H1 (cell line): ENCODE data around the gene NDUFAF8. TPM values are rescaled to one million over a fixed set of nuclear protein-coding genes. Genes with fewer than 3 reads are reported as not detected.

Experiments
- CTCF ChIA-PET: fragments of 300-600 bp; sonication (Branson Sonifier 250); formaldehyde crosslinking; loops from one replicate; lab custom pipeline; 2021; ENCODE audit not compliant: partially characterized antibody; lab: Charles Lee
- POLR2A ChIA-PET: fragments of 300-600 bp; sonication (Branson Sonifier 250); formaldehyde crosslinking; loops from one replicate; lab custom pipeline; 2021; ENCODE audit warnings: inconsistent platforms; ENCODE audit not compliant: partially characterized antibody; lab: Charles Lee
- DNase-seq, 2 experiments: peaks; one replicate each; pipeline versions ENCODE4 v3.0.0 to v3.0.0-alpha.2; 2010 to 2022; ENCODE audit warnings: low spot score in 2 of 2, low read depth in 1 of 2, mixed read lengths in 1 of 2
- FAIRE-seq: peaks from 2 replicates; lab custom pipeline; 2011; peaks lifted over from hg19 to GRCh38; lab: Jason Lieb, UNC
- H2AFZ ChIP-seq: 2 replicates; pipeline ENCODE4 v1.8.1; 2012; ENCODE audit warnings: low read length, inconsistent platforms
- H2AK5ac ChIP-seq: 2 replicates; pipeline ENCODE4 v1.6.1; 2013; ENCODE audit warnings: low read depth, low read length
- H2BK120ac ChIP-seq: replicated peaks from 2 replicates; pipeline ENCODE3; 2013; ENCODE audit warnings: low read depth, low read length, inconsistent platforms
- H2BK12ac ChIP-seq: 2 replicates; pipeline ENCODE4 v1.6.1; 2013; ENCODE audit warnings: low read depth, low read length
- H2BK15ac ChIP-seq: 2 replicates; pipeline ENCODE4 v1.6.1; 2013; ENCODE audit warnings: low read length
- H2BK20ac ChIP-seq: 2 replicates; pipeline ENCODE4 v1.6.1; 2013; ENCODE audit warnings: low read length
- H2BK5ac ChIP-seq: 2 replicates; pipeline ENCODE4 v1.6.1; 2013; ENCODE audit warnings: low read depth, low read length
- H3K14ac ChIP-seq: 2 replicates; pipeline ENCODE4 v1.6.1; 2013; ENCODE audit warnings: inconsistent platforms; ENCODE audit not compliant: insufficient read length
- H3K18ac ChIP-seq: 2 replicates; pipeline ENCODE4 v1.6.1; 2013; ENCODE audit warnings: low read length; ENCODE audit errors: extremely low read depth
- H3K23ac ChIP-seq: 2 replicates; pipeline ENCODE4 v1.6.1; 2013; ENCODE audit warnings: inconsistent platforms; ENCODE audit not compliant: insufficient read length
- H3K23me2 ChIP-seq: 2 replicates; pipeline ENCODE4 v1.6.1; 2013; ENCODE audit warnings: low read depth, low read length
- H3K27ac ChIP-seq: 2 replicates; pipeline ENCODE4 v1.6.1; 2011; ENCODE audit warnings: low read depth, low read length, inconsistent platforms
- H3K27me3 ChIP-seq, 4 experiments: replicated peaks in 1 of 4; 1 replicate in 1 of 4; 2 replicates in 3 of 4; pipeline versions ENCODE4 v1.6.1 to v1.8.1; 2011 to 2013; ENCODE audit warnings: low read length in 3 of 4, mild to moderate bottlenecking in 3 of 4, inconsistent platforms in 2 of 4, mixed read lengths in 2 of 4, moderate library complexity in 1 of 4; ENCODE audit not compliant: control insufficient read depth in 3 of 4, insufficient read depth in 3 of 4; ENCODE audit errors: extremely low read depth in 1 of 4
- H3K36me3 ChIP-seq, 4 experiments: 2 replicates each; pipeline versions ENCODE4 v1.6.1 to v1.8.1; 2011 to 2013; ENCODE audit warnings: mild to moderate bottlenecking in 4 of 4, low read length in 3 of 4, moderate library complexity in 2 of 4, control low read depth in 1 of 4, inconsistent platforms in 1 of 4; ENCODE audit not compliant: insufficient read depth in 4 of 4, control insufficient read depth in 2 of 4
- H3K4ac ChIP-seq: replicated peaks from 2 replicates; pipeline ENCODE3; 2013; ENCODE audit warnings: low read length, low read depth, mixed read lengths, inconsistent platforms; ENCODE audit not compliant: insufficient read length
- H3K4me1 ChIP-seq, 4 experiments: replicated peaks in 1 of 4; 1 replicate in 1 of 4; 2 replicates in 3 of 4; pipeline versions ENCODE4 v1.6.1 to v1.8.1; 2011 to 2013; ENCODE audit warnings: low read length in 3 of 4, inconsistent platforms in 2 of 4, mixed read lengths in 1 of 4; ENCODE audit not compliant: insufficient read depth in 4 of 4, control insufficient read depth in 3 of 4
- H3K4me2 ChIP-seq, 2 experiments: 2 replicates each; pipeline versions ENCODE4 v1.6.1 to v1.8.1; 2011 to 2013; ENCODE audit warnings: low read depth in 2 of 2, low read length in 2 of 2, control low read depth in 1 of 2, inconsistent platforms in 1 of 2, mild to moderate bottlenecking in 1 of 2; ENCODE audit not compliant: insufficient read depth in 1 of 2
- H3K4me3 ChIP-seq, 4 experiments: fragments of 200-600, 300-600 bp in 1 of 4; sonication (generic), shearing (Covaris generic), sonication (Bioruptor Twin) in 1 of 4; 2 replicates each; pipeline versions ENCODE4 v1.5.1 to v1.8.1; 2011 to 2016; ENCODE audit warnings: low read length in 4 of 4, low read depth in 3 of 4, control low read depth in 2 of 4, inconsistent platforms in 2 of 4, mild to moderate bottlenecking in 2 of 4, mixed read lengths in 1 of 4, moderate library complexity in 1 of 4; ENCODE audit not compliant: insufficient read depth in 2 of 4; ENCODE audit errors: extremely low read depth in 1 of 4
- H3K56ac ChIP-seq: replicated peaks from 2 replicates; pipeline ENCODE3; 2013; ENCODE audit warnings: low read depth, mild to moderate bottlenecking, mixed read lengths, low read length, inconsistent platforms; ENCODE audit not compliant: insufficient read length
- H3K79me1 ChIP-seq: 2 replicates; pipeline ENCODE4 v1.6.1; 2013; ENCODE audit warnings: low read depth, low read length, control low read depth
- H3K79me2 ChIP-seq, 2 experiments: 2 replicates each; pipeline versions ENCODE4 v1.6.1 to v1.8.1; 2012 to 2013; ENCODE audit warnings: low read length in 2 of 2, mild to moderate bottlenecking in 2 of 2, inconsistent platforms in 1 of 2; ENCODE audit not compliant: insufficient read depth in 2 of 2, control insufficient read depth in 1 of 2
- H3K9ac ChIP-seq, 4 experiments: replicated peaks in 1 of 4; 1 replicate in 1 of 4; 2 replicates in 3 of 4; pipeline versions ENCODE4 v1.6.1 to v1.8.1; 2011 to 2013; ENCODE audit warnings: low read depth in 3 of 4, low read length in 3 of 4, control low read depth in 2 of 4, mild to moderate bottlenecking in 2 of 4, moderate library complexity in 2 of 4, inconsistent platforms in 1 of 4; ENCODE audit errors: extremely low read depth in 1 of 4
- H3K9me3 ChIP-seq, 2 experiments: 2 replicates each; pipeline versions ENCODE4 v1.6.1 to v1.8.1; 2012 to 2013; ENCODE audit warnings: mild to moderate bottlenecking in 2 of 2, moderate library complexity in 2 of 2, control low read depth in 1 of 2, inconsistent platforms in 1 of 2, low read depth in 1 of 2, low read length in 1 of 2, mixed read lengths in 1 of 2; ENCODE audit not compliant: insufficient read depth in 2 of 2
- H4K20me1 ChIP-seq, 2 experiments: replicated peaks in 1 of 2; 2 replicates each; pipeline versions ENCODE3 to v1.8.1; 2011 to 2013; ENCODE audit warnings: inconsistent platforms in 2 of 2, low read length in 2 of 2, mild to moderate bottlenecking in 1 of 2; ENCODE audit not compliant: insufficient read depth in 2 of 2, control insufficient read depth in 1 of 2
- H4K5ac ChIP-seq: 2 replicates; pipeline ENCODE4 v1.6.1; 2013; ENCODE audit warnings: low read length, low read depth, mixed read lengths, inconsistent platforms; ENCODE audit not compliant: insufficient read length
- H4K8ac ChIP-seq: 2 replicates; pipeline ENCODE4 v1.8.0; 2013; ENCODE audit warnings: mild to moderate bottlenecking, moderate library complexity, low read length, inconsistent platforms; ENCODE audit not compliant: insufficient read depth; ENCODE audit errors: extremely low read depth
- H4K91ac ChIP-seq: replicated peaks from 2 replicates; pipeline ENCODE3; 2013; ENCODE audit warnings: low read length, mixed read lengths, inconsistent platforms; ENCODE audit not compliant: insufficient read length
- CBX5 ChIP-seq: fragments of 300-800, 300-1000 bp; sonication (generic); IDR thresholded peaks from 2 replicates; pipeline ENCODE4 v1.7.1; 2016; ENCODE audit warnings: antibody characterized with exemption, low read length, low read depth
- CTCF ChIP-seq, 3 experiments: IDR thresholded peaks; 1 replicate in 2 of 3; 2 replicates in 1 of 3; pipeline versions ENCODE4 v1.5.1 to v1.6.1; 2011; ENCODE audit warnings: low read length in 3 of 3, mild to moderate bottlenecking in 3 of 3, inconsistent platforms in 2 of 3, low read depth in 1 of 3, moderate library complexity in 1 of 3; ENCODE audit not compliant: insufficient read depth in 1 of 3; ENCODE audit errors: control extremely low read depth in 1 of 3
- EZH2 ChIP-seq: fragments of 200-600 bp; sonication (generic); IDR thresholded peaks from 2 replicates; pipeline ENCODE4 v1.7.1; 2012; ENCODE audit warnings: low read depth, mild to moderate bottlenecking, moderate library complexity, low read length, inconsistent platforms; ENCODE audit not compliant: severe bottlenecking
- FOSL1 ChIP-seq: IDR thresholded peaks from 2 replicates; pipeline ENCODE4 v1.6.1; 2011; ENCODE audit warnings: mild to moderate bottlenecking, low read depth, low read length, moderate library complexity; ENCODE audit not compliant: insufficient read depth
- GABPA ChIP-seq: IDR thresholded peaks from 2 replicates; pipeline ENCODE4 v1.6.1; 2011; ENCODE audit warnings: mild to moderate bottlenecking, low read length, moderate library complexity, borderline replicate concordance; ENCODE audit not compliant: insufficient read depth
- HDAC2 ChIP-seq, 2 experiments: fragments of 300-600 bp in 1 of 2; sonication (generic) in 1 of 2; IDR thresholded peaks; 2 replicates each; pipeline ENCODE4 v1.6.1; 2011 to 2012; ENCODE audit warnings: low read depth in 2 of 2, low read length in 2 of 2, mild to moderate bottlenecking in 2 of 2, moderate library complexity in 2 of 2, borderline replicate concordance in 1 of 2, inconsistent platforms in 1 of 2
- JUN ChIP-seq: IDR thresholded peaks from 2 replicates; pipeline ENCODE4 v1.6.1; 2011; ENCODE audit warnings: low read depth, mild to moderate bottlenecking, improper control_type of control experiment, low read length
- POU5F1 ChIP-seq: IDR thresholded peaks from 2 replicates; pipeline ENCODE4 v1.6.1; 2011; ENCODE audit warnings: low read depth, mild to moderate bottlenecking, low read length, moderate library complexity
- RXRA ChIP-seq: IDR thresholded peaks from 2 replicates; pipeline ENCODE4 v1.6.1; 2011; ENCODE audit warnings: low read depth, mild to moderate bottlenecking, low read length, moderate library complexity; ENCODE audit not compliant: insufficient read depth
- SP2 ChIP-seq: IDR thresholded peaks from 2 replicates; pipeline ENCODE4 v1.6.1; 2012; ENCODE audit warnings: mild to moderate bottlenecking, low read length, inconsistent platforms
- TCF12 ChIP-seq: IDR thresholded peaks from 2 replicates; pipeline ENCODE4 v1.6.1; 2011; ENCODE audit warnings: low read depth, mild to moderate bottlenecking, low read length
- WGBS, 2 experiments: shearing (Covaris generic) in 1 of 2; methylation state at CpG; one replicate each; pipeline versions ENCODE4 v1.1.6 to v1.1.7; 2013 to 2015; ENCODE audit warnings: low lambda C conversion rate in 2 of 2, mixed read lengths in 2 of 2, inconsistent platforms in 1 of 2, low coverage in 1 of 2, missing lambda C conversion rate in 1 of 2; ENCODE audit not compliant: insufficient replicate concordance in 2 of 2, insufficient coverage in 1 of 2, insufficient read length in 1 of 2; ENCODE audit errors: extremely low coverage in 1 of 2, missing lambda C conversion rate in 1 of 2; 5-methylcytosine and 5-hydroxymethylcytosine counted together
- polyA plus RNA-seq, 7 experiments: library from polyadenylated mRNA; depleted of rRNA in 3 of 7; stranded (reverse) in 5 of 7; unstranded in 2 of 7; fragments of >200 nt in 5 of 7; fragments of 200-250 nt in 2 of 7; gene quantifications; 1 replicate in 5 of 7; 2 replicates in 1 of 7; 4 replicates in 1 of 7; pipeline versions ENCODE4 v1.2.1 to v1.2.3, GENCODE V29; 2011 to 2013; ENCODE audit warnings: missing spikeins in 2 of 7, mixed read lengths in 2 of 7
- total RNA-seq: library from RNA; stranded (reverse); fragmentation: NEBNext Ultra II Directional; extraction: Animal tissue kit (Norgen Biotek cat#: 25700); gene quantifications from 2 replicates; pipeline ENCODE4 v1.2.1, GENCODE V29; 2021

The NDUFAF8 gene
- total and polyA plus RNA-seq, 2 of the 8 experiments (the other 6 are each of a cell fraction or from before 2014, with no cell fraction given) = 48.9 to 91.1 TPM

DNA sequence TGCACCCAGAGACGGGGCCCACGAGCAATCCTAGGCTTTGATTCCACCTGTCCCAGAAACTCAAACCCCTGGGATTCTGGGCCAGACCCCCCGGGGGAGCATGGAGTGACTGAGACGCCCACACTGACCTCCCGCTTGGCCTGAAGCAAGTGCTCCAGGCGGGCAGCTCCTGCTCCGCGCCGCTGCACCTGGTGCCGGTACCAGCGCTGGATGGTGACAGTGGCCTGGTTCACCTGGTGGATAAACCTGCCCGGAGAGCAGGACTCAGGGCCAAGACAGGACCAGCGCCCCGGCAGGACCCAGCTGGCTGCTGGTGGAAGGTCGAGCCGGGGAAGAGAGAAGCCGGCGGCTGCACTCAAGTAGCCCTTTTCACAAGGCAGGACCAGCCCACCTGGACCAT lies 38.9 kb upstream of the NDUFAF8 start:
- Histone ChIP-seq H2AFZ (no peak overlapping the region), H3K4me1 (no peaks in the 10 kb centered on the region; a peak in 1 of 7 replicates), H3K23ac (no peak overlapping the region), H4K5ac (no peak overlapping the region), H3K9me3 (no peaks in the 10 kb centered on the region), H2BK15ac (no peak overlapping the region), H3K4me3 (no peak overlapping the region), H3K9ac (no peak overlapping the region), H3K23me2 (no peaks in the 10 kb centered on the region), H3K4me2 (no peak overlapping the region), H4K20me1 (peaks cover 0 to 8% of the 10 kb centered on the region in 2 experiments), H3K79me1 (no peaks in the 10 kb centered on the region), H3K79me2 (no peaks in the 10 kb centered on the region), H2BK12ac (no peak overlapping the region), H3K4ac (no peak overlapping the region), H2BK120ac (no peak overlapping the region), H2BK5ac (no peak overlapping the region), H3K27me3 (no peaks in the 10 kb centered on the region), H3K14ac (no peak overlapping the region), H4K91ac (no peak overlapping the region), H2BK20ac (no peak overlapping the region), H3K27ac (no peak overlapping the region), H4K8ac (no peak overlapping the region), H3K36me3 (peaks cover 2 to 23% (median 5%) of the 10 kb centered on the region in 4 experiments; a peak in 3 of 8 replicates), H3K56ac (no peak overlapping the region), H3K18ac (no peak overlapping the region), H2AK5ac (no peak overlapping the region)
- ChIA-PET CTCF (interaction anchor here (0.9 to 3.0 kb wide), 18 partner anchors 10 to 122 kb away, joined by 3 to 25 read pairs (median 4); partner anchors contain the start of genes AATK, CEP131 and PVALEF), POLR2A (interaction anchor here (1.3 to 1.6 kb wide), 3 partner anchors 23 to 45 kb away, joined by 3 to 4 read pairs (median 3); partner anchors contain the start of gene CEP131)
- 90% methylated on average over 18 of the region's 18 CpGs; no CpG with 5 or more reads in 1 of the 2 experiments for WGBS, 2 experiments
- no peak for DNase-seq
- FAIRE-seq = no peak
- TF ChIP-seq SP2 (no peak), JUN (no peak), CTCF (IDR thresholded peaks at IDR 0.05; ENCODE audit: control extremely low read depth in 1 of 3, insufficient read depth in 1 of 3, low read depth in 1 of 3, low read length in 3 of 3) (no peak), RXRA (no peak), HDAC2 (IDR thresholded peaks at IDR 0.05; ENCODE audit: borderline replicate concordance in 1 of 2, low read depth in 2 of 2, low read length in 2 of 2) (no peak), CBX5 (no peak), POU5F1 (no peak), FOSL1 (no peak), TCF12 (no peak), EZH2 (no peak), GABPA (no peak)
